ENCODE results near the gene MXD1.

The MXD1 gene

DNA sequence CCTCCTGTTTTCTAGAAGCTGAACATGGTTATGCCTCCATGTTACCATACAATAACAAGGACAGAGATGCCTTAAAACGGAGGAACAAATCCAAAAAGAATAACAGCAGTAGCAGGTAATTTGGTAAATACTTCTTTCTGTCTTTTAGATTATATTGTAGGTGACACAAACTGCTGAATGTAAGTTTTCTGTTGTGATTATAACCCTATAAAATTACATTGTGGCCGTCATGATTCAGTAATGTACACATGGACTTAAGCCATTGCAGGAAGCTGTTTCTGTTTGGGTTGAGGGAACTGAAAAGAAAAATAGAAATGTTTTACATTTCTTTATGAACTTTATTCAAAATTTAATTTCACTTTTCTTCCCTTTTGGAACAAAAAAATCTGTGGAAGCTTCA is 1.2 kb downstream of the MXD1 start:
- CTCF ChIA-PET, result interaction anchor here (0.6 to 4.8 kb wide), 6 partner anchors 8 to 387 kb away, joined by 3 to 43 read pairs (median 4); partner anchors contain the start of gene FAM136A

DNA sequence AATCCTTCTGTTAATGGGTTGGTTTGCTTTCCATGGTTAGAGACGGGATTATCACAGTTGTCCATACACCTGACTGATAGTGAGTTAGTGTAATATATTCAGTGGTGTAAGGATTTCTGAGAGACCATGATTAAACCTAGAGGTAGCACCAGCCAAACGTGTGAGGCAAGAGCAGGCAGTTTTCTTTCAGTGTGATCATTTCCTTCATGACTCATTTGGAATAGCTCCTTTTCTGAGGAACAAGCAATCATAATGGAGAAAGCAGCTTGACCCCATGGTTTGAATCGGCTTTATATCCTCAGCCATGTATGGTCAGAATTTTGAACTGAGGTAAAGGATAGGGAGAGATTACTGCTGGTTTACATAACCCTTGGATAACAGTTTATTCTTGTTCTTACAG is 2.9 kb downstream of the MXD1 start:
- Histone ChIP-seq H3K4me1 (ENCODE audit: control insufficient read depth, insufficient read depth, low read length) (no peaks in the 10 kb centered on the region), H3K4me3 (ENCODE audit: low read depth, low read length) (no peak overlapping the region), H3K9me3 (ENCODE audit: control insufficient read depth, insufficient read depth, low read depth, low read length) (no peaks in the 10 kb centered on the region), H3K36me3 (ENCODE audit: control insufficient read depth in 2 of 2, insufficient read depth in 1 of 2, low read length in 2 of 2) (peaks cover 12 to 25% of the 10 kb centered on the region in 2 experiments), H3K27ac (ENCODE audit: extremely low read depth, low read depth, low read length) (no peak overlapping the region)
- 0 out of 2 replicates have a peak, but pooled peaks have one; percentile 41 for TF ChIP-seq PRDM1 (tag by site-specific recombination; IDR thresholded peaks at IDR 0.05)
- TF ChIP-seq ZNF664 (tag by site-specific recombination; IDR thresholded peaks at IDR 0.05), result no peak
- ChIA-PET POLR2A (no interaction called here), CTCF (interaction anchor here (0.6 to 0.9 kb wide), 2 partner anchors 79 to 153 kb away, joined by 3 to 5 read pairs; no protein-coding TSS in a partner anchor)

More for the DNA sequence above, 1.2 kb downstream of the MXD1 start:
- Histone ChIP-seq H3K4me1 (ENCODE audit: control insufficient read depth, insufficient read depth, low read length) (no peaks in the 10 kb centered on the region), H3K9me3 (ENCODE audit: control insufficient read depth, insufficient read depth, low read depth, low read length) (no peaks in the 10 kb centered on the region), H3K27ac (ENCODE audit: extremely low read depth, low read depth, low read length) (no peak overlapping the region), H3K36me3 (ENCODE audit: control insufficient read depth in 2 of 2, insufficient read depth in 1 of 2, low read length in 2 of 2) (peaks cover 6 to 21% of the 10 kb centered on the region in 2 experiments), H3K4me3 (ENCODE audit: low read depth, low read length) (peak overlapping the region; percentile 98)
- TF ChIP-seq ZXDB (tag by site-specific recombination; IDR thresholded peaks at IDR 0.05) (no peak), ZNF621 (tag by site-specific recombination; IDR thresholded peaks at IDR 0.05) (no peak), GLIS1 (tag by site-specific recombination; IDR thresholded peaks at IDR 0.05) (no peak), KLF7 (tag by site-specific recombination; IDR thresholded peaks at IDR 0.05; ENCODE audit: borderline replicate concordance) (no peak), ZNF146 (tag by site-specific recombination; IDR thresholded peaks at IDR 0.05) (no peak), ZNF19 (tag by site-specific recombination; IDR thresholded peaks at IDR 0.05; ENCODE audit: low read depth) (no peak)
- TF ChIP-seq, protein P1, sequence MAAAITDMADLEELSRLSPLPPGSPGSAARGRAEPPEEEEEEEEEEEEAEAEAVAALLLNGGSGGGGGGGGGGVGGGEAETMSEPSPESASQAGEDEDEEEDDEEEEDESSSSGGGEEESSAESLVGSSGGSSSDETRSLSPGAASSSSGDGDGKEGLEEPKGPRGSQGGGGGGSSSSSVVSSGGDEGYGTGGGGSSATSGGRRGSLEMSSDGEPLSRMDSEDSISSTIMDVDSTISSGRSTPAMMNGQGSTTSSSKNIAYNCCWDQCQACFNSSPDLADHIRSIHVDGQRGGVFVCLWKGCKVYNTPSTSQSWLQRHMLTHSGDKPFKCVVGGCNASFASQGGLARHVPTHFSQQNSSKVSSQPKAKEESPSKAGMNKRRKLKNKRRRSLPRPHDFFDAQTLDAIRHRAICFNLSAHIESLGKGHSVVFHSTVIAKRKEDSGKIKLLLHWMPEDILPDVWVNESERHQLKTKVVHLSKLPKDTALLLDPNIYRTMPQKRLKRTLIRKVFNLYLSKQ (tag by site-specific recombination; IDR thresholded peaks at IDR 0.05; ENCODE audit: borderline replicate concordance), result no peak
- POLR2A ChIA-PET, result interaction anchor here (0.5 to 4.3 kb wide), 6 partner anchors 18 to 377 kb away, joined by 3 to 45 read pairs (median 18); partner anchors contain the start of genes C2orf42 and SNRPG

DNA sequence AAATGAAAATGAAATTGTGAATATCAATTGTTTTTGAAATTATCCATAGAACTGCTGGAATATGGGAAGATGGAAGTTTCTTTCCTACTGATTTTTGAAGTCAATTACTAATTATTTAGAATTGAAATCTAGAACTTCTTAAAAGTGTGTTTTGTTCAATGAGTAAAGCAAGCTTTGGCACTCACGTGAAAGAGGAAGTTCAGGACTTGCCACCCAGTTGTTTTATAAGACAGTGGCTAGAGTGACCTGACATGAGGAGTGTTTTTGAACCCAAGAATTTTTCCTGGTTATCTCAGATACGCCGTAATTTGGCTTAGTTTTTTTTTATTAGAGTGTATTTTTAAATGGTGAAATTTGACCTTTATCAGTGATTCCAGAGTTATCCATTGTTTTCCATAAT is 3.5 kb downstream of the MXD1 start:
- Histone ChIP-seq H3K4me3 (ENCODE audit: low read depth, low read length) (no peak overlapping the region), H3K9me3 (ENCODE audit: control insufficient read depth, insufficient read depth, low read depth, low read length) (no peaks in the 10 kb centered on the region), H3K27ac (ENCODE audit: extremely low read depth, low read depth, low read length) (no peak overlapping the region), H3K36me3 (ENCODE audit: control insufficient read depth in 2 of 2, insufficient read depth in 1 of 2, low read length in 2 of 2) (peaks cover 14 to 25% of the 10 kb centered on the region in 2 experiments), H3K4me1 (ENCODE audit: control insufficient read depth, insufficient read depth, low read length) (no peaks in the 10 kb centered on the region)
- ChIA-PET POLR2A (no interaction called here), CTCF (interaction anchor here (0.6 kb wide), 1 partner anchor 78 kb away, joined by 3 read pairs; no protein-coding TSS in a partner anchor)
- TF ChIP-seq, protein P2, sequence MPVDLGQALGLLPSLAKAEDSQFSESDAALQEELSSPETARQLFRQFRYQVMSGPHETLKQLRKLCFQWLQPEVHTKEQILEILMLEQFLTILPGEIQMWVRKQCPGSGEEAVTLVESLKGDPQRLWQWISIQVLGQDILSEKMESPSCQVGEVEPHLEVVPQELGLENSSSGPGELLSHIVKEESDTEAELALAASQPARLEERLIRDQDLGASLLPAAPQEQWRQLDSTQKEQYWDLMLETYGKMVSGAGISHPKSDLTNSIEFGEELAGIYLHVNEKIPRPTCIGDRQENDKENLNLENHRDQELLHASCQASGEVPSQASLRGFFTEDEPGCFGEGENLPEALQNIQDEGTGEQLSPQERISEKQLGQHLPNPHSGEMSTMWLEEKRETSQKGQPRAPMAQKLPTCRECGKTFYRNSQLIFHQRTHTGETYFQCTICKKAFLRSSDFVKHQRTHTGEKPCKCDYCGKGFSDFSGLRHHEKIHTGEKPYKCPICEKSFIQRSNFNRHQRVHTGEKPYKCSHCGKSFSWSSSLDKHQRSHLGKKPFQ (tag by site-specific recombination; IDR thresholded peaks at IDR 0.05), result no peak
- TF ChIP-seq ZFHX2 (tag by site-specific recombination; conservative IDR thresholded peaks at IDR 0.05) (no peak), ZNF350 (tag by site-specific recombination; IDR thresholded peaks at IDR 0.05) (no peak), ZNF324 (tag by site-specific recombination; IDR thresholded peaks at IDR 0.05) (no peak), ZNF777 (tag by site-specific recombination; IDR thresholded peaks at IDR 0.05; ENCODE audit: borderline replicate concordance) (no peak), ZNF510 (tag by site-specific recombination; IDR thresholded peaks at IDR 0.05; ENCODE audit: insufficient replicate concordance) (no peak)
- TF ChIP-seq, protein P3, sequence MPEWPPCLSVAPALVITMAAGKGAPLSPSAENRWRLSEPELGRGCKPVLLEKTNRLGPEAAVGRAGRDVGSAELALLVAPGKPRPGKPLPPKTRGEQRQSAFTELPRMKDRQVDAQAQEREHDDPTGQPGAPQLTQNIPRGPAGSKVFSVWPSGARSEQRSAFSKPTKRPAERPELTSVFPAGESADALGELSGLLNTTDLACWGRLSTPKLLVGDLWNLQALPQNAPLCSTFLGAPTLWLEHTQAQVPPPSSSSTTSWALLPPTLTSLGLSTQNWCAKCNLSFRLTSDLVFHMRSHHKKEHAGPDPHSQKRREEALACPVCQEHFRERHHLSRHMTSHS (tag by site-specific recombination; IDR thresholded peaks at IDR 0.05), result no peak
- TF ChIP-seq, protein P4, sequence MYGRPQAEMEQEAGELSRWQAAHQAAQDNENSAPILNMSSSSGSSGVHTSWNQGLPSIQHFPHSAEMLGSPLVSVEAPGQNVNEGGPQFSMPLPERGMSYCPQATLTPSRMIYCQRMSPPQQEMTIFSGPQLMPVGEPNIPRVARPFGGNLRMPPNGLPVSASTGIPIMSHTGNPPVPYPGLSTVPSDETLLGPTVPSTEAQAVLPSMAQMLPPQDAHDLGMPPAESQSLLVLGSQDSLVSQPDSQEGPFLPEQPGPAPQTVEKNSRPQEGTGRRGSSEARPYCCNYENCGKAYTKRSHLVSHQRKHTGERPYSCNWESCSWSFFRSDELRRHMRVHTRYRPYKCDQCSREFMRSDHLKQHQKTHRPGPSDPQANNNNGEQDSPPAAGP (tag by site-specific recombination; IDR thresholded peaks at IDR 0.05), result no peak
